Mucosa of descending colon (tissue), 3 donors: ENCODE measurements around the gene VOPP1. TPM values are rescaled to one million over a fixed set of nuclear protein-coding genes. Genes with fewer than 3 reads are reported as not detected.

ENCODE experiments used
- ATAC-seq: fragments of 200-7000 bp; cut with Tn5 transposase; one replicate; pipeline ENCODE4 v1.9.1; 2020; ENCODE audit warnings: mild to moderate bottlenecking, moderate library complexity
- DNase-seq, 3 donors: peaks; one replicate each; pipeline ENCODE4 v3.0.0-alpha.2; 2020
- H3K36me3 ChIP-seq: fragments of 200-600 bp; one replicate; pipeline ENCODE4 v1.8.0; 2021; ENCODE audit warnings: low read depth, mild to moderate bottlenecking
- H3K4me1 ChIP-seq: fragments of 200-600 bp; one replicate; pipeline ENCODE4 v1.8.0; 2021; ENCODE audit warnings: low read depth, mild to moderate bottlenecking
- H3K4me3 ChIP-seq: fragments of 200-600 bp; one replicate; pipeline ENCODE4 v1.8.0; 2021; ENCODE audit warnings: mild to moderate bottlenecking
- H3K9me3 ChIP-seq: fragments of 200-600 bp; one replicate; pipeline ENCODE4 v1.8.0; 2021; ENCODE audit warnings: mild to moderate bottlenecking
- intact Hi-C, 2 donors: fragments of 100-400 bp; cut with DNase I in 1 of 2; cut with micrococcal nuclease in 1 of 2; formaldehyde crosslinking; loops; one replicate each; pipeline versions ENCODE4 v1.11.0 to v1.11.1; 2022; cut with DNase I, micrococcal nuclease
- total RNA-seq, 3 donors: library from RNA; stranded (reverse); fragmentation: NEBNext Ultra II Directional in 2 of 3; extraction: Animal tissue kit (Norgen Biotek cat#: 25700) in 2 of 3; gene quantifications; one replicate each; pipeline versions ENCODE4 v1.2.1 to v1.2.4, GENCODE V29; 2021 to 2023
- TF ChIP-seq, protein P1 (sequence below): fragments of 200-600 bp; IDR thresholded peaks from one replicate; pipeline ENCODE4 v1.8.0; 2022; ENCODE audit warnings: antibody characterized with exemption, mild to moderate bottlenecking
- donor health status: DM: no; HTN: no; CAD: no; lungs with moderate emphysema.
- donor health status: DM: no; HTN: no; CAD: no.
- donor health status: DM: no; HTN: yes; CAD: no.

VOPP1 gene
- total RNA-seq, 3 donors from 2014 or later = 57.8 to 83.5 (median 75.2) TPM

DNA sequence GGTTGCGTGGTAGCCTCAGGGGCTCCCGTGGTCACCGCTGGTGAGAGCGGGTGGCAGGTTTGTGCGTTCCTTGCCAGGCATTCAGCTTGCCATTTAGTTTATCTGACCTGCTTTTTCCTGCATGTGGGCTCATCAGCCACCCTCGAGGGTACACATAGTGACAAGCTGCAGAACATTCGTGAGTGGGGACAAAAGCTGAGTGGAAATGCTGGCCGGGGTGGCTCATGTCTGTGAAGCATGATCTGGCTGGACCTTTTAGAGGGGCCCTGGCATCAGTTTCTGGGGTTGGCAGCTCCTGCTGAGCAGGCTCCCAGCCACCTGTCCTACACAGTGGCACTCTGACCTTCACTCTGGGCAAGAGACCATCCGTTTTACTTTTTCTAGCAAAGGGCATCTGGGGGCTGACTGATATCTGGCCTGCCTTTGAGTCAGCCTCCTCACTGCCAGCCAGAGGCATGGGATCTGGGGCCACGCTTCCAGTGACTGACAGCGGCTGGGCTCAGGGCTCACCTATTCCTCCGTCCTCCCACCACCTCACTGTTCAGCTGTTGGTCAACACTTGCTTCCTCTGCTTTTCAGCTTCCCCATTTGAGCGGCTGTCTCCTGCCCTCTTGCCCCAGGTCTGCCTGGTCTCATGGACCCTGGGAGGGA, 132.1 kb downstream of the VOPP1 start:
- Histone ChIP-seq H3K4me3 (no peak overlapping the region), H3K4me1 (no peaks in the 10 kb centered on the region), H3K9me3 (no peaks in the 10 kb centered on the region), H3K36me3 (no peaks in the 10 kb centered on the region)
- intact Hi-C loops = no loop called here
- TF ChIP-seq, protein P1, sequence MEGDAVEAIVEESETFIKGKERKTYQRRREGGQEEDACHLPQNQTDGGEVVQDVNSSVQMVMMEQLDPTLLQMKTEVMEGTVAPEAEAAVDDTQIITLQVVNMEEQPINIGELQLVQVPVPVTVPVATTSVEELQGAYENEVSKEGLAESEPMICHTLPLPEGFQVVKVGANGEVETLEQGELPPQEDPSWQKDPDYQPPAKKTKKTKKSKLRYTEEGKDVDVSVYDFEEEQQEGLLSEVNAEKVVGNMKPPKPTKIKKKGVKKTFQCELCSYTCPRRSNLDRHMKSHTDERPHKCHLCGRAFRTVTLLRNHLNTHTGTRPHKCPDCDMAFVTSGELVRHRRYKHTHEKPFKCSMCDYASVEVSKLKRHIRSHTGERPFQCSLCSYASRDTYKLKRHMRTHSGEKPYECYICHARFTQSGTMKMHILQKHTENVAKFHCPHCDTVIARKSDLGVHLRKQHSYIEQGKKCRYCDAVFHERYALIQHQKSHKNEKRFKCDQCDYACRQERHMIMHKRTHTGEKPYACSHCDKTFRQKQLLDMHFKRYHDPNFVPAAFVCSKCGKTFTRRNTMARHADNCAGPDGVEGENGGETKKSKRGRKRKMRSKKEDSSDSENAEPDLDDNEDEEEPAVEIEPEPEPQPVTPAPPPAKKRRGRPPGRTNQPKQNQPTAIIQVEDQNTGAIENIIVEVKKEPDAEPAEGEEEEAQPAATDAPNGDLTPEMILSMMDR = no peak
- no peak for ATAC-seq
- no peak for DNase-seq

DNA sequence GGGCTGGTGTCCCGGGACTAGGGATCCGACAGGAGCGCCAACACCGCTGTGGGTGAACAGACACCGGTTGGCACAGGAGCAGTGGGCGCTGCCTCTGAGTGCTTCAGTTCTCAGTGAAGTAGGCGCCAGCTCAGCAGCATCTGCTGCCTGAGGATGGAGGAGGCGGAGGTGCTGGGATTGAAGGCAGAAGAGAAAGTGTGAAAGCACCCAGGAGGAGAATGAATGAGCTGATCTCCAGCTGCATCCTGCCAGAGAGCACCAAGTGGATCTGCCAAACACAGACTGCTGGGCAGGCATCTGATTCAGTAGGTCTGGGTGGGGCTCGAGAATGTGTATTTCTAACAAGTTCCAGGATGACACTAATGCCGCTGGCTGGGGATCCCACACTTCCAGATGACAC, 132.7 kb downstream of the VOPP1 start:
- no peaks in the 10 kb centered on the region for H3K9me3 ChIP-seq
- H3K4me1 ChIP-seq = no peaks in the 10 kb centered on the region
- ATAC-seq (no peak), DNase-seq (no peak)
- no peak overlapping the region for H3K4me3 ChIP-seq
- intact Hi-C loops = no loop called here
- no peaks in the 10 kb centered on the region for H3K36me3 ChIP-seq
- TF ChIP-seq, protein P1 = no peak

DNA sequence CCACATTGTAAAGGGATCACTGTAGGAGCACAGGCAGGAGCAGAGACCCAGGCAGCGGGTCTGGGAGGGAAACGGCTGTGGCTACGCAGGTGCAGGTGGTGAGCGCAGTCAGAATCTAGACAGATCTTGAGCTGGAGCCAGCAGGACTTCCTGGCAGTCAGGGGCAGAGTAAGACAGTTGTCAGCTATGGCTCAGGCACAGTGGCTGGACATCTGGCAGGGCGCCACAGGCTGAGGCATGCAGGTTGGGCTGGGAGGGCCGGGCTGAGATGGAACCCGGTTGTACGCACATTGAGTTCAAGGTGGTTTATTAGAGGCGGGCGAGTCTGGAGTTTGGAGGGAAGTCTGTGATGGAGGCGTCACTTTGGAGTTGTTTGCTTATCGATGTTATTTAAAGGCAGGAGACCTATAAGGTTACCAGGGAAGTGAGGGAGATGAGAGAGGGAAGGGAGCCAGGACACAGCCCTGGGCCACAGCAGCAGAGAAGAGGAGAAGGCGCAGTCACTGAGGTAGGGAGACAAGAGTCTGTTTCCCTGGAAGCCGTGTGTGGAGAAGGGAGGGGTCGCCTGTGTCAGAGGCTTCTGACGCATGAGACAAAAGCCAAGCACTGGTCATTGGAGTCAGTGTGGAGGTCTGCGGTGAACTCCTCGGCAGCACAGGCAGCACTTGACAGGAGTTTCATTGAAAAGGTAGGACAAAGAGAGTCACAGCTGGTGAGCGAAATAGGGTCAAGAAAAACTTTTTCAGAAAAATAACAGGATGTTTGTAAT, 133.4 kb downstream of the VOPP1 start:
- intact Hi-C loops = no loop called here
- ATAC-seq = peak; percentile 74
- TF ChIP-seq, protein P1 = no peak
- H3K36me3 ChIP-seq = no peaks in the 10 kb centered on the region
- DNase-seq = peak; percentile 53 to 79 (median 68)
- H3K4me3 ChIP-seq = no peak overlapping the region
- no peaks in the 10 kb centered on the region for H3K4me1 ChIP-seq
- no peaks in the 10 kb centered on the region for H3K9me3 ChIP-seq

DNA sequence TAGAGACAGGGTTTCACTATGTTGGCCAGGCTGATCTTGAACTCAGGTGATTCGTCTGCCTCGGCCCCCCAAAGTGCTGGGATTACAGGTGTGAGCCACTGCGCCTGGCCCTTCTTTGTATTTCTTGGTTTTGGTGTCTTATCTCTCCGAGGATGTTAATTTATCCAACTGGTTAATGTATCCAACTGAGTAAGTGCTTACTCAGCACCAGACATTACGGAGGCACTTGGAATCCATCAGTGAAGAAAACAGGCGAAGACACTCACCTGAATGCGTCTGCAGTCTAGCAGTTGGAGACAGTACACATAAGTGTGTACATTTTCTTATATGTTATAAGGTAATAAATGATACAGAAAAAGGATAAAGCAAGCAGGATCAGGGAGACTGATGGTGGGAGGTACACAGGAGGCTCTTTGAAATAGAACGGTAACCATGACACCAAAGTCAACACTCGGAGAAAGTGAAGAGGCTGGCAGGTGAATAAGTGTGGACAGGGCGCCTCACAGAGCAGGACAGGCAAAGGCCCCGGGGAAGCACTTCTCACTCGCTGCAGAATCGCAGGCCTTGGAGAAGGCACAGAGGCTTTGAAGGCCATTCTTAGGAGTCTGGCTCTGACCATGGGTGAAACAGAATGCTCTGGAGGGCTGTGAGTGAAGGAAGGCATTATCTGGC, 134.1 kb downstream of the VOPP1 start:
- DNase-seq = no peak
- intact Hi-C loops = no loop called here

DNA sequence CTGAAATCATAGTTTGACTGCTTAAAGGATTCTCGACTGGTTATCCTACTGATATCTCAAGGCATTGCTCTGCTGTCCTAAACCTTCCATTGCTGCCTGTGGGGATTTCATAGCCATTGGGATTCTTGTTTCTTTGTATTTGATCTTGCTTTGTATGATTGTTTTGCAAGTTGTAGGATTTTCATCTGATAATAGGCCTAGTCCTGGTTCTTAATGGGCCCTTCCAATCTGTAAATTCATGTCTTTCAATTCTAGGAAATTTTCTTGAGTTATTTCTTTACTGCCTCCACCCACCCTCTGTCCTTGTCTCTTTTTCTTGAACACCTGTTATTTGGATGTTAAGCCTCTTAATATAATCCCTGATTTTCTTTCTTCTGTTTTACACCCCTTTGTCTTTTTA, 134.9 kb downstream of the VOPP1 start:
- Histone ChIP-seq H3K4me1 (peaks cover 10% of the 10 kb centered on the region), H3K36me3 (no peaks in the 10 kb centered on the region), H3K9me3 (no peaks in the 10 kb centered on the region), H3K4me3 (no peak overlapping the region)
- ATAC-seq (no peak), DNase-seq (no peak)
- intact Hi-C loops = no loop called here
- TF ChIP-seq, protein P1 = no peak

More for the DNA sequence above, 134.1 kb downstream of the VOPP1 start:
- peaks cover 2% of the 10 kb centered on the region for H3K4me1 ChIP-seq
- ATAC-seq = no peak
- no peak overlapping the region for H3K4me3 ChIP-seq
- H3K36me3 ChIP-seq = no peaks in the 10 kb centered on the region
- no peaks in the 10 kb centered on the region for H3K9me3 ChIP-seq
- TF ChIP-seq, protein P1 = no peak
